ENCODE results near the gene STAT5B. TPM values are rescaled to one million over a fixed set of nuclear protein-coding genes. Genes with fewer than 3 reads are reported as not detected.
"Not testable (repeated sequence)": the region's sequence is repeated elsewhere in the genome, so short reads cannot be mapped to it uniquely, and the experiment has no call there.

Gene STAT5B
- total RNA-seq, 2 experiments from 2014 or later: 112 to 116 TPM

GRCh38 chr17:42247734-42248133, 28.5 kb downstream of the STAT5B start:
- no peaks in the 10 kb centered on the region for H3K9me3 Mint-ChIP-seq (ENCODE audit: low read depth)
- H3K4me3 Mint-ChIP-seq: no peak overlapping the region
- no peaks in the 10 kb centered on the region for H3K27me3 Mint-ChIP-seq
- CTCF ChIA-PET: interaction anchor here (1.1 to 6.2 kb wide), 12 partner anchors 10 to 159 kb away, joined by 3 to 51 read pairs (median 6); partner anchors contain the start of genes GHDC and STAT5B
- peaks cover 13% of the 10 kb centered on the region for H3K36me3 Mint-ChIP-seq
- DNase-seq (no peak), ATAC-seq (no peak)
- H3K4me1 Mint-ChIP-seq: peaks cover 60% of the 10 kb centered on the region
- peak overlapping the region; percentile 96 for H3K27ac Mint-ChIP-seq

DNA sequence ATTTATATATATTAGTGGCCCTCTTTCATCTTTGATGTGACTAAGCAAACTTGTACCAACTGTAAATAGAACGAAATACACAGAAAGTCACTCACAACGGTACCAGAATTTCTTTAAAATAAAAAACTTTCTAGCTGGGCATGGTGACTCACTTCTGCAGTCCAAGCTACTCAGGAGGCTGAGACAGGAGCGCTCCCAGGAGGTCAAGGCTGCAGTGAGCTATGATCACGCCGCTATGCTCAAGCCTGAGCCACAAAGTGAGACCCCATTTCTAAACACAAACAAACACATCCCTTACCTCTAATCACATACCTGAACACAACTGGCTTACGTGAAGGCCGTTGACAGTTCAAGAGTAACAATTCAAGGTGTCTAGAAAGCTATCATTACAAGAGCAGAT, 29.7 kb downstream of the STAT5B start:
- Mint-ChIP-seq H3K9me3 (ENCODE audit: low read depth) (no peaks in the 10 kb centered on the region), H3K4me1 (peaks cover 51% of the 10 kb centered on the region), H3K36me3 (peaks cover 13% of the 10 kb centered on the region), H3K27ac (peak overlapping the region; percentile 96), H3K27me3 (no peaks in the 10 kb centered on the region), H3K4me3 (peak overlapping the region; percentile 17)
- CTCF ChIA-PET: interaction anchor here (0.8 to 6.2 kb wide), 7 partner anchors 24 to 160 kb away, joined by 3 to 51 read pairs (median 11); partner anchors contain the start of gene STAT5B
- ATAC-seq (no peak), DNase-seq (no peak)

DNA sequence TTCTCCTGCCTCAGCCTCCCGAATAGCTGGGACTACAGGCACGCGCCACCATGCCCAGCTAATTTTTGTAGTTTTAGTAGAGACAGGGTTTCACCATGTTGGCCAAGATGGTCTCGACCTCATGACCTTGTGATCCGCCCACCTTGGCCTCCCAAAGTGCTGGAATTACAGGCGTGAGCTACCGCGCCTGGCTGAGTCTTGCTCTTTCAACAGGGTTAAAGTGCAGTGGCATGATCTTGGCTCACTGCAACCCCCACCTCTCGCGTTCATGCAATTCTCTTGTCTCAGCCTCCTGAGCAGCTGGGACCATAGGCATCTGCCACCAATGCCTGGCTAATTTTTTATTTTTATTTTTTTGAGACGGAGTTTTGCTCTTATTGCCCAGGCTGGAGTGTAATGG, 31.0 kb downstream of the STAT5B start:
- peaks cover 41% of the 10 kb centered on the region for H3K4me1 Mint-ChIP-seq
- H3K27me3 Mint-ChIP-seq, DNase-seq: not testable (repeated sequence)

GRCh38 chr17:42244116-42244515, 32.1 kb downstream of the STAT5B start:
- CTCF ChIA-PET: interaction anchor here (0.7 to 0.9 kb wide), 2 partner anchors 22 to 44 kb away, joined by 4 read pairs; partner anchors contain the start of gene STAT5A
- H3K27ac Mint-ChIP-seq; H3K9me3 Mint-ChIP-seq (ENCODE audit: low read depth); H3K27me3 Mint-ChIP-seq; ATAC-seq; H3K4me3 Mint-ChIP-seq: not testable (repeated sequence)
- Mint-ChIP-seq H3K36me3 (peaks cover 16% of the 10 kb centered on the region), H3K4me1 (peaks cover 32% of the 10 kb centered on the region)
- DNase-seq: peak; percentile 5

More for the DNA sequence above, 31.0 kb downstream of the STAT5B start:
- H3K9me3 Mint-ChIP-seq (ENCODE audit: low read depth); H3K27ac Mint-ChIP-seq; ATAC-seq; H3K4me3 Mint-ChIP-seq; CTCF ChIA-PET: not testable (repeated sequence)
- H3K36me3 Mint-ChIP-seq: peaks cover 16% of the 10 kb centered on the region

DNA sequence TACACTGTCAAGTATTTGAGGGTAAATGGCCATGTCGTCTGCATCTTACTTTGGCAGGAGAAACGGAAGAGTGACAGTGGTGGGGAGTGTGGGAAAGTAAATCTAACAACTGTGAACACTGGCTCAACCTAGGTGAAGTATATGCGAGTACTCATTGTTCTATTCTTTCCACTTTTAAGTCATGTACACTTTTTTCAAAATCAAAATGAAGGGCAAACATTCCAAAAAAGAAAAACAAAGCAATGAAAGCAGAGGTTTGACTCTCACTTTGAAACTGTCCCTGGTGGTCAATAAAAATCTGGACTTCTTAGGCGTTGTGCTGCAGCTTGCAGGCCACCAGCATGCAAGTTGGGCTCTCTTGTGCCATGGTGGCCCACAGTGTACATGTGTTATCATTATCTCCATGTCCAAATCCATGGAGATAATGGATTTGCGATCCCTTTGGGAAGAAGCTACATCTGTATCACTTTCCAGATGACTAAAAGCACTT, 32.7 kb downstream of the STAT5B start:
- ATAC-seq: no peak
- no peak overlapping the region for H3K27ac Mint-ChIP-seq
- peak; percentile 7 for DNase-seq
- CTCF ChIA-PET: interaction anchor here (0.9 kb wide), 1 partner anchor 21 kb away, joined by 4 read pairs; no protein-coding TSS in a partner anchor
- no peaks in the 10 kb centered on the region for H3K27me3 Mint-ChIP-seq
- no peaks in the 10 kb centered on the region for H3K9me3 Mint-ChIP-seq (ENCODE audit: low read depth)
- peaks cover 29% of the 10 kb centered on the region for H3K4me1 Mint-ChIP-seq
- H3K4me3 Mint-ChIP-seq: no peak overlapping the region
- peaks cover 13% of the 10 kb centered on the region for H3K36me3 Mint-ChIP-seq

DNA sequence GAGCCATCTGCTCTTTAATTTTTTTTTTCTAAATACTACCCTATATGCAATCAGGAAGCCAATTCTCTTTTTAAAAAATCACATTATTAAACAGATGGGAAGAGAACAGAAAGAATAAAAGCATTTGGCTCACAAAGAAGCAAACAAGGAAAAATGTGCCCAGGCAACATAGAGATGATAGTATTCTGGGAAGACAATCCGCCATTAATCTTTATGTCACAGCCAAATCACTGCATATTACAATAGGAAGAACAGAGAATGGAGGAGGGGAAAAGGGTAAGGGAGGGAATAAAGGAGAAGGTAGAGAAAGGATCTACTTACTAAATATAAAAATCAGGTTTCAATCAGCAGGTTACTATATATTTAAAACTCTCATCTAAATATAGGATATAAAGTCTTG, 34.3 kb downstream of the STAT5B start:
- H3K36me3 Mint-ChIP-seq: peaks cover 10% of the 10 kb centered on the region
- CTCF ChIA-PET: no interaction called here
- peaks cover 15% of the 10 kb centered on the region for H3K4me1 Mint-ChIP-seq
- H3K9me3 Mint-ChIP-seq (ENCODE audit: low read depth): no peaks in the 10 kb centered on the region
- ATAC-seq: no peak
- H3K27ac Mint-ChIP-seq: no peak overlapping the region
- no peak for DNase-seq
- no peak overlapping the region for H3K4me3 Mint-ChIP-seq
- H3K27me3 Mint-ChIP-seq: no peaks in the 10 kb centered on the region

DNA sequence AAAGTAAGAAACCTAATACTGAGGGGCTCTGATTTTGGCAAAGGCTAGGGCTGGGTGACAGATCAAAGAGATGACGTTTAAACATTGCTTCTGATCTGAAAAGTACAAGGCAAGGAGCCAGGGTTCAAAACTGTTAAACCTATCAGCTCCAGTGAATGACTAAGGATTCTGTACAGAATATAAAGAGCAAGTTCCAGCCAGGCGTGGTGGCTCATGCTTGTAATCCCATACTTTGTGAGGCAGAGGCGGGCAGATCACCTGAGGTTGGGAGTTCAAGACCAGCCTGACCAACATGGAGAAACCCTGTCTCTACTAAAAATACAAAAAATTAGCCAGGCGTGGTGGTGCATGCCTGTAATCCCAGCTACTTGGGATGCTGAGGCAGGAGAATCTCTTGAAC, 35.3 kb downstream of the STAT5B start:
- peaks cover 11% of the 10 kb centered on the region for H3K4me1 Mint-ChIP-seq
- CTCF ChIA-PET: interaction anchor here (0.7 to 2.5 kb wide), 2 partner anchors 19 to 138 kb away, joined by 3 to 5 read pairs; no protein-coding TSS in a partner anchor
- H3K27me3 Mint-ChIP-seq; H3K36me3 Mint-ChIP-seq; H3K4me3 Mint-ChIP-seq; H3K9me3 Mint-ChIP-seq (ENCODE audit: low read depth); ATAC-seq; H3K27ac Mint-ChIP-seq: not testable (repeated sequence)
- peak; percentile 7 for DNase-seq

- Mint-ChIP-seq H3K36me3 (peaks cover 7% of the 10 kb centered on the region), H3K4me1 (peaks cover 9% of the 10 kb centered on the region), H3K27me3 (no peaks in the 10 kb centered on the region), H3K27ac (no peak overlapping the region), H3K4me3 (no peak overlapping the region), H3K9me3 (ENCODE audit: low read depth) (no peaks in the 10 kb centered on the region)
- CTCF ChIA-PET: interaction anchor here (0.7 to 2.5 kb wide), 2 partner anchors 18 to 166 kb away, joined by 3 to 5 read pairs; no protein-coding TSS in a partner anchor
- DNase-seq (no peak), ATAC-seq (no peak)
These were observed 36.0 kb downstream of the STAT5B start for GRCh38 chr17:42240201-42240600.

DNA sequence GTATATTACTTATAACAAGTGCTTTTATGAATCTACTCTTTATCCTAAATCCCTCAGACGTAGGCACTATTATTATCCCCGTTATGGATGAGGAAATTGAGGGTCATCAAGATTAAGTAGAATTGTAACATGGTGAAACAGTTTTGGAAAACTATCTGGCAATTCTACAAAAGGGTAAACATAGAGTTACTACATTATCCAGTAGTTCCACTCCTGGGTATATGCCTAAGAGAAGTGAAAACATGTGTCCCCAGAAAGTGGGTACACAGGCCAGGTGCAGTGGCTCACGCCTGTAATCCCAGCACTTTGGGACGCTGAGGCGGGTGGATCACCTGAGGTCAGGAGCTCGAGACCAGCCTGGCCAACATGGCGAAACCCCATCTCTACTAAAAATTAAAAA, 36.6 kb downstream of the STAT5B start:
- H3K36me3 Mint-ChIP-seq; H3K27ac Mint-ChIP-seq; ATAC-seq; H3K9me3 Mint-ChIP-seq (ENCODE audit: low read depth); H3K4me3 Mint-ChIP-seq; H3K27me3 Mint-ChIP-seq; DNase-seq; H3K4me1 Mint-ChIP-seq: not testable (repeated sequence)
- CTCF ChIA-PET: interaction anchor here (0.7 to 2.5 kb wide), 3 partner anchors 18 to 288 kb away, joined by 3 to 5 read pairs (median 3); no protein-coding TSS in a partner anchor

DNA sequence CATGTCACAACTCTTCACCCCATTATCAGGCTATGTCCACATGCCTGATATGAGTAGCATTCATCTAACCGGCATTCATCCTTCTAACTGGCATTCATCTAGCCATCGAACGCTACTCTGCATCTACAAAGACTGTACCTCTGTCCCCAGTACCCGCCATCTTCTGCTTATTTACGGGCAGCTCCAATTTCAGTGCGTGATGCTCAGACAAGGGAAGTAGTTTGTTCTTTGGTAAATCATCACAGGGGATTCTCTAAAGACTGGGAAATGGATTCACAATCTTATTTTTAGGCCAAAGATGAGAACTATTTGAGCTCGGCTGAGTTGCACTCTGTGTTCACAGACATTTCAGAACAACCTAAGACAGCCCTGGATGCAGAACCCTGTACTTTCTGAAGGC, 39.4 kb downstream of the STAT5B start:
- DNase-seq (no peak), ATAC-seq (no peak)
- H3K27me3 Mint-ChIP-seq: no peaks in the 10 kb centered on the region
- H3K4me1 Mint-ChIP-seq: peaks cover 6% of the 10 kb centered on the region
- no peak overlapping the region for H3K27ac Mint-ChIP-seq
- H3K36me3 Mint-ChIP-seq: peaks cover 10% of the 10 kb centered on the region
- H3K9me3 Mint-ChIP-seq (ENCODE audit: low read depth): no peaks in the 10 kb centered on the region
- no peak overlapping the region for H3K4me3 Mint-ChIP-seq
- CTCF ChIA-PET: interaction anchor here (1.7 to 3.4 kb wide), 2 partner anchors 12 to 14 kb away, joined by 9 to 10 read pairs; no protein-coding TSS in a partner anchor

- Mint-ChIP-seq H3K4me3 (no peak overlapping the region), H3K36me3 (peaks cover 18% of the 10 kb centered on the region), H3K27ac (no peak overlapping the region), H3K4me1 (peaks cover 17% of the 10 kb centered on the region), H3K9me3 (ENCODE audit: low read depth) (no peaks in the 10 kb centered on the region), H3K27me3 (no peaks in the 10 kb centered on the region)
- DNase-seq: no peak
- ATAC-seq: no peak
- CTCF ChIA-PET: no interaction called here
These were observed 42.2 kb downstream of the STAT5B start for GRCh38 chr17:42233994-42234393.

GRCh38 chr17:42233156-42233555, 43.0 kb downstream of the STAT5B start:
- no peak for DNase-seq
- no peaks in the 10 kb centered on the region for H3K27me3 Mint-ChIP-seq
- H3K4me3 Mint-ChIP-seq: no peak overlapping the region
- H3K27ac Mint-ChIP-seq: no peak overlapping the region
- CTCF ChIA-PET: interaction anchor here (1.4 to 1.8 kb wide), 2 partner anchors 11 to 79 kb away, joined by 3 to 7 read pairs; no protein-coding TSS in a partner anchor
- H3K9me3 Mint-ChIP-seq (ENCODE audit: low read depth): no peaks in the 10 kb centered on the region
- H3K36me3 Mint-ChIP-seq: peaks cover 24% of the 10 kb centered on the region
- ATAC-seq: no peak
- H3K4me1 Mint-ChIP-seq: peaks cover 25% of the 10 kb centered on the region

GRCh38 chr17:42230225-42230624, 46.0 kb downstream of the STAT5B start:
- peaks cover 30% of the 10 kb centered on the region for H3K4me1 Mint-ChIP-seq
- no peaks in the 10 kb centered on the region for H3K9me3 Mint-ChIP-seq (ENCODE audit: low read depth)
- peak overlapping the region; percentile 61 for H3K27ac Mint-ChIP-seq
- H3K4me3 Mint-ChIP-seq: peak overlapping the region; percentile 16
- ATAC-seq: peak; percentile 98
- CTCF ChIA-PET: interaction anchor here (0.5 to 2.2 kb wide), 4 partner anchors 21 to 267 kb away, joined by 3 to 6 read pairs (median 4); no protein-coding TSS in a partner anchor
- peaks cover 31% of the 10 kb centered on the region for H3K36me3 Mint-ChIP-seq
- no peaks in the 10 kb centered on the region for H3K27me3 Mint-ChIP-seq
- DNase-seq: peak; percentile 60

All from activated CD8-positive, alpha-beta memory T cell treated with anti-CD3 and anti-CD28 coated beads, Interleukin-2, amount 10 ng/mL, durations not matched to agents 7 days and 5 days (primary cell).